Neural cell (in vitro differentiated cells): ENCODE results near the gene ZNF107.
"Not testable (repeated sequence)": the region's sequence is repeated elsewhere in the genome, so short reads cannot be mapped to it uniquely, and the experiment has no call there.

Source experiments
- EP300 ChIP-seq: fragments of 450-650 bp; conservative IDR thresholded peaks from 2 replicates; pipeline ENCODE4 v1.6.1; 2014; ENCODE audit warnings: antibody characterized with exemption, mild to moderate bottlenecking, moderate library complexity; ENCODE audit not compliant: poor library complexity, severe bottlenecking
- EZH2 ChIP-seq: fragments of 200-600, 300-800 bp; shearing (Covaris generic), sonication (generic); IDR thresholded peaks from 2 replicates; pipeline ENCODE4 v1.6.1; 2014; ENCODE audit warnings: antibody characterized with exemption, low read length, borderline replicate concordance, mild to moderate bottlenecking; ENCODE audit not compliant: insufficient read depth, poor library complexity, severe bottlenecking
- RAD21 ChIP-seq: fragments of 450-650 bp; conservative IDR thresholded peaks from 2 replicates; pipeline ENCODE4 v1.6.1; 2014; ENCODE audit warnings: antibody characterized with exemption, mild to moderate bottlenecking, moderate library complexity
- TAF1 ChIP-seq: IDR thresholded peaks from 2 replicates; pipeline ENCODE4 v1.6.1; 2012; ENCODE audit warnings: low read depth
- TF ChIP-seq, protein P1 (sequence below): fragments of 450-650 bp; IDR thresholded peaks from 2 replicates; pipeline ENCODE4 v1.5.1; 2014; ENCODE audit warnings: antibody characterized with exemption, mild to moderate bottlenecking, moderate library complexity; ENCODE audit not compliant: poor library complexity, severe bottlenecking

DNA sequence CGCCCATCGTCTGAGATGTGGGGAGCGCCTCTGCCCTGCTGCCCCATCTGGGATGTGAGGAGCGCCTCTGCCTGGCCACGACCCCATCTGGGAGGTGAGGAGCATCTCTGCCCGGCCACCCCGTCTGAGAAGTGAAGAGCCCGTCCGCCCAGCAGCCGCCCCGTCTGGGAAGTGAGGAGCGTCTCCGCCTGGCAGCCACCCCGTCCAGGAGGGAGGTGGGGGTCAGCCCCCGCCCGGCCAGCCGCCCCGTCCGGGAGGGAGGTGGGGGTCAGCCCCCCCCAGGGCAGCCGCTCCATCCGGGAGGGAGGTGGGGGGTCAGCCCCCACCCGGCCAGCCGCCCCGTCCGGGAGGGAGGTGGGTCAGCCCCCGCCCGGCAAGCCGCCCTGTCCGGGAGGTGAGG is 52.0 kb downstream of the ZNF107 start:
- not testable (repeated sequence) for TF ChIP-seq EP300, RAD21, EZH2, TAF1
- TF ChIP-seq, protein P1, sequence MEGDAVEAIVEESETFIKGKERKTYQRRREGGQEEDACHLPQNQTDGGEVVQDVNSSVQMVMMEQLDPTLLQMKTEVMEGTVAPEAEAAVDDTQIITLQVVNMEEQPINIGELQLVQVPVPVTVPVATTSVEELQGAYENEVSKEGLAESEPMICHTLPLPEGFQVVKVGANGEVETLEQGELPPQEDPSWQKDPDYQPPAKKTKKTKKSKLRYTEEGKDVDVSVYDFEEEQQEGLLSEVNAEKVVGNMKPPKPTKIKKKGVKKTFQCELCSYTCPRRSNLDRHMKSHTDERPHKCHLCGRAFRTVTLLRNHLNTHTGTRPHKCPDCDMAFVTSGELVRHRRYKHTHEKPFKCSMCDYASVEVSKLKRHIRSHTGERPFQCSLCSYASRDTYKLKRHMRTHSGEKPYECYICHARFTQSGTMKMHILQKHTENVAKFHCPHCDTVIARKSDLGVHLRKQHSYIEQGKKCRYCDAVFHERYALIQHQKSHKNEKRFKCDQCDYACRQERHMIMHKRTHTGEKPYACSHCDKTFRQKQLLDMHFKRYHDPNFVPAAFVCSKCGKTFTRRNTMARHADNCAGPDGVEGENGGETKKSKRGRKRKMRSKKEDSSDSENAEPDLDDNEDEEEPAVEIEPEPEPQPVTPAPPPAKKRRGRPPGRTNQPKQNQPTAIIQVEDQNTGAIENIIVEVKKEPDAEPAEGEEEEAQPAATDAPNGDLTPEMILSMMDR, result not testable (repeated sequence)
